GM19324 (cell line): ENCODE results near the gene ARMC8.
A peak's percentile ranks its signal among the peaks of the same experiment; 100 is the strongest.

Experiments used
- ATAC-seq: cut with Tn5 transposase; IDR thresholded peaks from one replicate; pipeline ENCODE4 v1.9.1; 2021; ENCODE audit warnings: mild to moderate bottlenecking, moderate library complexity; ENCODE audit not compliant: unreplicated experiment, low FRiP score

Gene ARMC8

GRCh38 chr3:138297059-138297607 is 110.0 kb downstream of the ARMC8 start:
- no peak for ATAC-seq

DNA sequence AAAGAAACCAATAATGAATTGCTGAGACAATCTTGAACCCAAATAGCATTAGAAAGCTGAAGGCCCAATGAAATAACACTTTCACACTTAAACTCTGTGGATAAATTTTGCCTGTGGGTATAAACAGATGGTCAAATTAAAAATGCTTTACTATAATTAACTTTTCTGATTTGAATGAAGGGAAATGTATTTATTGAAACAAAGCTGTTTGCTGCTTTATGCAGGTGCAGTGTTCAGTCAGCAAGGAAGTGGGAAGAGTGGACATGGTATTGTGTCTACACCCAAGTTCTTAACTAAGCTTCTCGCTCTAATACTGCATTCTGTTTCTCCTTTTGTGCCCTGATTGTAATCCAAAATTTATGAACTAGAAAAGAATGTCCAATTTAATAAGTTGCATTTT is 110.8 kb downstream of the ARMC8 start:
- ATAC-seq = no peak

- no peak for ATAC-seq
Measured at GRCh38 chr3:138300647-138301046, 113.5 kb downstream of the ARMC8 start.

DNA sequence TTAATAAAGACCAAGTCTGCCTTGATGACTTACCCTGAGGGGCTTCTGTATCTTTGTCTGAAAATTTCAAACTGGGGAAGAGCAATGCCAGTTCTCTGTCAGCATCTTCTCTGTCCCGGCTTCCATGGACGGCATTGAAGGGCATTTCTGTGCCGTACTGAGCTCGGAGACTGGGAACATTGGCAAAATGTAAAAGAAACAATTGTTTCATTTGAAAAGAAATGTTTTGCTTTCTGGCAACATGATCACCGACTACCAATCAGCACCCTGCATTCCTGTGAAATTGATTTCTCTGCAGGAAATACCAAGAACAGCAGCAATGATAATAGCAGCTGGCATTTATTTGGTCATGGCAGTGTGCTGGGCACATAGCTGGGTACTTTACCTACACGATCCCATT is 116.4 kb downstream of the ARMC8 start:
- ATAC-seq = no peak

DNA sequence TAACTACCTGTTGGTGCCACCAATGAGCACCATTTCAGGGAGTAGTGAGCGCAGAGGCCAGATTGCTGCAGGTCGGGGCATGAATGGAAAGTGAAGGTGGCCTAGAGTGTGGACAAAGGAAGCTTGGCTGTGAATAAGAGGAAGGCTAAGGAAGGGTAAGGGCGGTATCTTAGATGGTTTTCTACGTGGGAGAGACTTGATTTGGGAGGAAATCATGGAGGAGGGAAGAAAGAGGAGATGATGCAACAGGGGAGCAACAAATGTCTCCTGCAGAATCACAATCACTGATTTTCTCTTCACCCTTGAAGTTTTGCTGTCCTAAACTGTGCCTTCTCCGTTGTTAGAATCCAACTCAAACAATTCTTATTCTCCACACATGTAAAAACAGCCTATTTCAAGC is 120.8 kb downstream of the ARMC8 start:
- ATAC-seq = no peak

DNA sequence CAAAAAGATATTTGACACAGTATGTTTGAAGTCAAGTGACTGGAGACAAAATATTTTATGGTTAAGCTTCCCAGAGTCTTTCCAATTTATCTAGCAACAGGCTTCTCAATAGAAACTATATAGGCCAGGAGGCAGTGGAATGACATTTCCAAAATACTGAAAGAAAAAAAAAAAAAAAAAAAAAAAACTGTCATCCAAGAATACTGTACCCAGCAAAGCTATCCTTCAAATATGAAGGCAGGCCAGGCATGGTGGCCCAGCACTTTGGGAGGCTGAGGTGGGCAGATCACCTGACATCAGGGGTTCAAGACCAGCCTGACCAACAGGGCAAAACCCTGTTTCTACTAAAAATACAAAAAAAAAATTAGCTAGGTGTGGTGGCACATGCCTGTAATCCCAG is 121.7 kb downstream of the ARMC8 start:
- ATAC-seq = no peak

- no peak for ATAC-seq
Measured at GRCh38 chr3:138310494-138310893, 123.4 kb downstream of the ARMC8 start.

DNA sequence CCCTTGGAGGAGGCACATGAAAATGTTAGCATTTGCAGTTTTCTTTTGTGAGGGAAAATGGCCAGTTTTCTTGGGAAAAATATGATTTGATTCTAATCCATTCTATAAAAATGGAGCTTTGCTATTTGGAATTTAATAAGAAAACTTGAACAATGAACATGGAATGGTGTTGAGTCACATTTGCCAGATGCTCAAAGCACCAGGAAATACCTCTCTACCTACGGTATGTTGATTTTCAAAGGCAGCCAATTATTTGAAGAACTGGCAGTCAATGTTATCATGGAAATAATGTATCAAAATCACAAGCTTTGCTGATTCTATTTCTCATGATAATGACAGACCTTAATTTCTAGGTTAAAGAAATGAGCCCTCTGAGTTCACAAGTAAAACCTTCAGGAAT is 127.7 kb downstream of the ARMC8 start:
- ATAC-seq = no peak

DNA sequence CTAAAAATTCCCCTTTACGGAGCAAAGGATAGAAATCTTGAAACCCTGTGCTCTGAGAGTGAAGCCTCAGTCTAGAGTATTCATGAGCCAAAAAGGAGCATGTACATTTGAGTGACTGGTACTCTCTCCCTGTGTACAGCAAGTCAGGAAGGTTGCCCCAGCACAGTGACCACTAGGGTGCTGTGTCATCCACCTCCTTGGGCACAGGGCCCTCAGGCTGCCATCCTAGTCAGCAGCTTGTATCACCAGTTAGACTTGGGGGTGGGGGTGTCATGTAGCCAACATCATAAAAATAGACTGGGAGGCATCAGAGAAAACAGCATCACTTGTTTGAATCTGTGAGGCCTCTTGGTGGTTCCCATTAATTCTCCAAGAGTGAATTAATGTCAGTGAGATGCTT is 130.6 kb downstream of the ARMC8 start:
- no peak for ATAC-seq

DNA sequence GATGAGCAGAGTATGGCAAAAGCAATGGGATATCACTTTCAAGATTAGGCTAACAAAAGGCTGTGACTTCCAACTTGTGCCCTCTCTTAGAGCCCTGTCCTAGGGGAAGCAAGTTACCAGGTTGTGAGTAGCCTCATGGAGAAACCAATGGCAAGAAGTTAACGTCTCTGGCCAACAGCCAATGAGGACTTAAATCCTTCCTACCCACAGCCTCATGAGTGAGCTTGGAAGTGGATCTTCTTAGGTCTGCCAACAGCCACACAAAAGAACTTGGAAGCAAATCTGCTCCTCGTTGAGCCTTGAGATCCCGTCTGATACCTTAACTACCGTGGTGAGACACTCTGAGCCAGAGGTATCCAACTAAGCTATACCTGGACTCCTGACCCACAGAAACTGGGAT is 136.9 kb downstream of the ARMC8 start:
- ATAC-seq = no peak

DNA sequence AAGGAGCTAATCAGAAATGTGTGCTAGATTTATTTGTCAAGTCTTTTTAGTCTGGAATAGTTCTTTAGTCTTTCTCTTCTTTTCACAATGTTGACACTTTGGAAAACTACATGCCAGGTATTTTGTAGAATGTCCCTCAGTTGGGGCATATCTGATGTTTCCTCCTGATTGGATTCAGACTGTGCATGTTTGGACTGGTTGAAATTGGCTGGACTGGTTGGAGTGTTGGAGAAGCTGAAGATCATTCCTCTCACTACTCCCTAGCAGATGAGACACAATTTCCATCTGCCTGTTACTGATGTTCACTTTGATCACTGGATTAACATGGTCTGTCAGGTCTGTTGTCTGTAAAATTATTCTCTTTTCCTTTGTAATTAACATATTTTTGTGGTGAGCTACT is 138.9 kb downstream of the ARMC8 start:
- ATAC-seq = no peak

DNA sequence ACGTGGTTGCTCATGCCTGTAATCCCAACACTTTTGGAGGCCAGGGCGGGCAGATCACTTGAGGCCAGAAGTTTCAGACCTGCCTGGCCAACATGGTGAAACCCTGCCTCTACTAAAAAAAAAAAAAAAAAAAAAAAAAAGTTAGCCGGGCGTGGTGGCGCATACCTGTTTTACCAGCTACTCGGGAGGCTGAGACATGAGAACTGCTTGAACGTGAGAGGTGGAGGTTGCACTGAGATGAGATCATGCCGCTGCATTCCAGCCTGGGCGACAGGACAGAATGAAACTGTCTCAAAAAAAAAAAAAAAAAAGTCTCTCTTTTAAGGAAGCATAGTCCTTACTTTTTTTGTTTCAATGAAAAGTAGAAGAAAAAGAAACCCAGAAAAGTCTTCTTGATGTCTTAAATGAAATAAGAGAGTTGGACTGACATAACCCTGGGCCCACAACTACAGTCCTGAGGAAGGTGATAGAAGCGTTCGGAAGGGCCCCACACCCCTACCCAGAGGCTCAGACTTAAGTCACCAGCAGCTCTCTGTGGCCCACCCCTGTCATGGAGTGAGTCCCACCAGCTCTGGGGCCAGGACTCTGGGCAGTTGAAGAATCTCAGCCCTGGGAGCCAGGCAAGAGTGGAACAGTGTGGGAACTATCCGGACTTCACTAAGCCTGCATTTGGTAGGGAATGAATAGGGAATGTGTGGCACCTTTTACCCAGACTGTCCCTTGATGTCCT is 139.9 kb downstream of the ARMC8 start:
- no peak for ATAC-seq

DNA sequence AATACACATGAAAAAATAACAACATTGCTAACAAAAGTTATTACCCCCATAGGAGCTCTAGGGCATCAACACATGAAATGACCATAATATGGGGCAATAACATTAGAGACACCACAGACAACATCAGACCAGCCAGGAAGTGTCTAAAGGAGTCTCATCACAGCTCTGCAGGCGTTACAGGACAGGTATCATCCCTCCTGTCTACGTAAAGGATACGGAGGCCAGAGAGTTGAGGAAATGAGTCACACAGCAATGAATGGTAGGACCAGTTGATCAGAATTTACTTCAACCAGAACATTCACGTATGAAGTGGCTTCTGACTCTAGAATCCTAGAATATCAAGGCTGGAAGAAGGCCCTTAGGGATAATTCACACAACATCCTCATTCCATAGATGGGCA is 140.7 kb downstream of the ARMC8 start:
- no peak for ATAC-seq

DNA sequence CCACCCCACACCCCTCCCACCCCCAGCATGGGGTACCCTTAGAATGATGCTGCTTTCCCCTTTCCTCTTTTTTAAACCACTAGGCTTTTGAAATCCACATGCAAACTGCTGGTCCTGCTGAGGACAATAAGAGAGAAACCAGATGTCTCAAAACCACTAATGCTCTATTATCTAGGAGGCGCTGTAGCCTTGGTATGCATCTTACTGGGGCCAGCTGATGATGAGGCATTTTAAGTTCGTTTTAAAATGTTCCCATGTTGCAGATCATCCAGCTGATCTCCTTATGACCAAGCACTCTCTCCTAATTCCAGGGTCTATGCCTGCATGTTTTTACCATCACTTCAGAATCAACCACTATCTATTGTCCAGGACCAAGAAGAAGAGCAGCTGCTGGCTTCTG is 141.2 kb downstream of the ARMC8 start:
- ATAC-seq = no peak

DNA sequence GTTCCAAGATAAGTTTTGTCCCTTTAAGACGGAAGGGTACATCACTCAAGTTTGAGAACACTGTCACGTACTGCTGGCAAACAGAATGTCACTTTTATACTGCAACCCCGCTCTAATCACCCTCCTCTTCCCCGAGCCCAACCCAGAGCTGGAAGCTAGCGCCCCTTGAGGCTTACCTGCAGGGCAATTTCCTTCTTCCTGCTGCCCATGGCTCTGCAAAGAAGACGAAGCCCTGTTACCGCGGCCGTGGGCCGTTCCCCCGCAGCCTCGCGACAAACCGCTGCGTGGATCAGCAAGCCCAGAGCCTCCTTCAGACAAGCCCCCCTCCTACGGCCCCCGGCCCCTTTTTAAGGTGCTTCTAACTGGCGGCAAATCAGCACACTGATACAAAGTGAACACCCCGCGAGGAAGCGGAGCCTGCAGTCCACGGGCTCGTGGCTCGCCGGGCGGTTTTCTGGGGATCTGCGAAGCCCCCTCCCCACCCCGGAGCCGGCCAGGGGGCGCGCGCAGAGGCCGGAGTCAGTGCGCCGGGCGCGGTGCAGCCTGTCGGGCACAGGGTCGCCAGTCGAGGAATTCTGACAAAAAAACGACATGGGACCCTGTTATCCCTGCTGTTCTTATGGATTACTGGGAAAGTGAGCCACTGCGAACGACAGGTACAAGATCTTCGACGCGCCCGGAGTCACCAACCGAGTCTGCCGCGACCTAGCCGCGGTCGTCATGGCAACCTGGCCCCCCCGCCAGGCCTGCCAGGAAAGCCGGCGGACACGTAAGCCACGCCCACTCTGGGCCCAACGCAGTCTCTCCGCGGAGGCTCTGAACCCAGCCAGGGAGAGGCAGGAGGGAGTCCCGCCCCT is 142.3 kb downstream of the ARMC8 start, which contains the start of gene NME9:
Gene NME9, minus strand, starts transcription at position 725 of the 857 bp plus-strand sequence. Its CDS starts 516 bp downstream, at position 209.
- peak; percentile 72 for ATAC-seq

- ATAC-seq = no peak
Measured at GRCh38 chr3:138329984-138330293, 142.8 kb downstream of the ARMC8 start.

DNA sequence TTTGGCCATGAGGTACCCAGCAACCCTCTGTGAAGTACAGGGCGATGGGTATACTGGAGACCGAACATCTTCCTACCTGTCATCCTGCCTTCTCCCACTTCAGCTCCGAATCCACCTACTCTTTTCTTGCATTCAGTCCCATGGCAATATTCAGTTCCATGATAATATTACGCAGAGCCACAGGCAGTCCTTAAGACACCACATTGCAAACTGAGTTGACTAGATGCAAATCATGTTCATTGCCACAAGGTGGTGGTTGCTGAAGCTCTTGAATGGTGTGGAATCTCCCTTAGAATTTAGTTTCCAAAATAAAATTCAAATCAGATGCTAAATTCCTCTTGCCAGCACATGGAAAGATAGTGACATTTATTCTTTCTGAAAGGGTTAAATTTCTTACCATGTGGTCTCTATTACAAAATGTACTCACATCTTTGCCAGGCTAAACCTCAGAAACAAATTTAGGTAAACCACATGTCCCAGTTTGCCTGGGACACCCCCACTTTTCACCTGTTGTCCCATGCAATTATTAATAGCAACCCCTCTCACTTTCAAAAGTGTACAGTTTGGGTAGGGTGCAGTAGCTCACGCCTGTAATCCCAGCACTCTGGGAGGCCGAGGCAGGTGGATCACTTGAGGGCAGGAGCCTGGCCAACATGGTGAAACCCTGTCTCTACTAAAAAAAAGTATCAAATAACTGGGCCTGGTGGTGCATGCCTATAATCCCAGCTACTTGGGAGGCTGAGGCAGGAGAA is 144.2 kb downstream of the ARMC8 start:
- no peak for ATAC-seq

- no peak for ATAC-seq
Measured at GRCh38 chr3:138332472-138333073, 145.5 kb downstream of the ARMC8 start.

DNA sequence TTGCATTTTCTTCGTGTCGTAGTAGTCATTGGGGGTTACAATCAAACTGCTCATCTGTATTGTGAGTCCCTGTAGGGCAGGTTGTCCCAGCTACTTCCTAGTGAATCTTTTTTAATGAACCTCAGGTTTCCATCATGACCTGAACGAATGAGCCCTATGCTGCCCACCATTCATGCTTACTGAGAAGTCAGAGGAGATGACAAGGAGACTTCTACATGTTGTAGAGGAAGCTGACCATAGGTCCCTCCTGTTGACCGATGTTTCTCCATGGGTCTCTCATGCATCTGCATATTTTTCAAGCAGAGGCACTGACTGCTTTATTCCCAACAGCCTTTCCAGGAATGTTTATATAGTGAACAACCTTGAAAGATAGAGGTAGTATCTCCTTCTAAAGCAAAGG is 147.5 kb downstream of the ARMC8 start:
- no peak for ATAC-seq

DNA sequence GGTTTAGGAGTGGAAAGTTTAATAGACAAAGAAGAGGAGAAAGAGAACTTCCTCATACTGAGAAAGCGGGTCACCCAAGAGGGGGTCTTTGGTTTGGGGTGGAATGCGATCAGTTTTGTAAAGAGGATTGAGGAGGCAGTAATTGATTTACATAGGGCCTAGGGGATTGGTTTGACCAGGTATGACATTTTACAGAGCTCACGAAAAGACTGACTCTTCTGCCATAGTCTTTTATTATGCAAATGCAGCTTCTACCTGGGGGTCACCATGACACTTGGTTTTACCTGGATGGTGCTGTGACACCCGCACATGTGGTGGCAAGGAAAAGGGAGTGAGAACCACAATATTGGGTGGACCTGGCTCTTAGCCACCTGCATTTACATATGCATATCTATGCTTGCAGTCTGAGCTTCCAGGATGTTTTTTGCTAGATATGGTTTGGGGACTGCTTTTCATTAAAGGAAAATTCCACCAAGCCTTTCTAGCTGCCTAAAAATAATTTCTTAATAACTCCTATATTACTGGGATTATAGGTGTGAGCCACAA is 149.4 kb downstream of the ARMC8 start:
- ATAC-seq = no peak
